PC-3 (cell line): Measurements from ENCODE around the gene XPO1.

Experiments
- EZH2 ChIP-seq: fragments of 300-600 bp; sonication (generic); IDR thresholded peaks from one replicate; pipeline ENCODE4 v1.6.1; 2017; ENCODE audit warnings: antibody characterized with exemption, mild to moderate bottlenecking, low read length; ENCODE audit not compliant: unreplicated experiment
- EZH2phosphoT487 ChIP-seq: fragments of 300-600 bp; sonication (generic); IDR thresholded peaks from 2 replicates; pipeline ENCODE4 v1.6.1; 2018; ENCODE audit warnings: mild to moderate bottlenecking, antibody characterized with exemption, low read length, borderline replicate concordance
- TF ChIP-seq, protein P1 (sequence below): fragments of 300-600 bp; sonication (generic); conservative IDR thresholded peaks from 2 replicates; pipeline ENCODE4 v1.5.1; 2017; ENCODE audit warnings: antibody characterized with exemption, low read depth, mild to moderate bottlenecking, low read length

DNA sequence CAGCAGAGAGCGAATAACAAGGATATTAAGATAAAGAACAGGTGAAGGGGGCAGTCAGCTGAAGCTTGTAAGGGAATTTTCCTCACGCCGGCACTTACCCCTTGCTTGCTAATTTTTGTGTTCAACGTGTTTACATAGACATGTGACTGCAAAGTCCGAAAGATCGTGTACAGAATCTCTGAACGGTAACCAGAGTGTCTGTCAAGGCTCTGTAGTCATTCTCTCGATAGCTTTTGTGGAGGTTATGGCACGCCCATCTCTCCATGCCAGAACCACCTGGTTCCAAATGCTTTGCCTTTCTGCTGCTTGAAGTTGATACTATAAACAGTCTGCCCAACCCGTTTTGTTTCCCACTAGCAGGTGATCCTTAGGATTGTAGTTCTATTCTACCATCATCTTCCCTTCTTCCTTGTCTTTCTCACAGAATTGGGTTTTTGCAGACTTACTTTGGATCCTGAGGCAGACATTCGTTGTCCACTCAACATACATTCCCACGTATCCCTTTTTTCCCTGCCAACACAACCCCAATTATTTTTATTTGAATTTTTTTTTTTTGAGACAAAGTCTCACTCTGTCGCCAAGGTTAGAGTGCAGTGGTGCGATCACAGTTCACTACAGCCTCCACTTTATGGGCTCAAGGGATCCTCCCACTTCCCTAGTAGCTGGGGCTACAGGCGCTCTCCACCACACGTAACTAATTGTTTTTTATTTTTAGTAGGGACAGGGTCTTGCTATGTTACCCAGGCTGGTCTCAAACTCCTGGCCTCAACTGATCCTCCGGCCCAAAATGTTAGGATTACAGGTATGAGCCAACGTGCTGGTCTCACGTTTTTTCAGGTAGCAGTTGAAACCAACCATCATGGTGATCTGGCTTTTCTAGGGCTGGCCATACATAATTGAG lies 66.0 kb downstream of the XPO1 start:
- no peak for TF ChIP-seq EZH2
- no peak for TF ChIP-seq EZH2phosphoT487
- TF ChIP-seq, protein P1, sequence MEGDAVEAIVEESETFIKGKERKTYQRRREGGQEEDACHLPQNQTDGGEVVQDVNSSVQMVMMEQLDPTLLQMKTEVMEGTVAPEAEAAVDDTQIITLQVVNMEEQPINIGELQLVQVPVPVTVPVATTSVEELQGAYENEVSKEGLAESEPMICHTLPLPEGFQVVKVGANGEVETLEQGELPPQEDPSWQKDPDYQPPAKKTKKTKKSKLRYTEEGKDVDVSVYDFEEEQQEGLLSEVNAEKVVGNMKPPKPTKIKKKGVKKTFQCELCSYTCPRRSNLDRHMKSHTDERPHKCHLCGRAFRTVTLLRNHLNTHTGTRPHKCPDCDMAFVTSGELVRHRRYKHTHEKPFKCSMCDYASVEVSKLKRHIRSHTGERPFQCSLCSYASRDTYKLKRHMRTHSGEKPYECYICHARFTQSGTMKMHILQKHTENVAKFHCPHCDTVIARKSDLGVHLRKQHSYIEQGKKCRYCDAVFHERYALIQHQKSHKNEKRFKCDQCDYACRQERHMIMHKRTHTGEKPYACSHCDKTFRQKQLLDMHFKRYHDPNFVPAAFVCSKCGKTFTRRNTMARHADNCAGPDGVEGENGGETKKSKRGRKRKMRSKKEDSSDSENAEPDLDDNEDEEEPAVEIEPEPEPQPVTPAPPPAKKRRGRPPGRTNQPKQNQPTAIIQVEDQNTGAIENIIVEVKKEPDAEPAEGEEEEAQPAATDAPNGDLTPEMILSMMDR, result no peak
